SK-N-MC (cell line): Measurements from ENCODE around the gene PLXNA4.

Experiments
- EZH2 ChIP-seq: fragments of 200-600 bp; sonication (generic); IDR thresholded peaks from one replicate; pipeline ENCODE4 v1.6.1; 2017; ENCODE audit warnings: antibody characterized with exemption
- FOXP2 ChIP-seq: optimal IDR thresholded peaks from 2 replicates; pipeline ENCODE3; 2011; ENCODE audit warnings: mild to moderate bottlenecking, moderate library complexity; ENCODE audit not compliant: insufficient read depth; ENCODE audit errors: extremely low read length, control extremely low read depth
- POLR2AphosphoS5 ChIP-seq: IDR thresholded peaks from 2 replicates; pipeline ENCODE4 v1.6.1; 2012; ENCODE audit warnings: mild to moderate bottlenecking, low read depth, low read length, borderline replicate concordance

DNA sequence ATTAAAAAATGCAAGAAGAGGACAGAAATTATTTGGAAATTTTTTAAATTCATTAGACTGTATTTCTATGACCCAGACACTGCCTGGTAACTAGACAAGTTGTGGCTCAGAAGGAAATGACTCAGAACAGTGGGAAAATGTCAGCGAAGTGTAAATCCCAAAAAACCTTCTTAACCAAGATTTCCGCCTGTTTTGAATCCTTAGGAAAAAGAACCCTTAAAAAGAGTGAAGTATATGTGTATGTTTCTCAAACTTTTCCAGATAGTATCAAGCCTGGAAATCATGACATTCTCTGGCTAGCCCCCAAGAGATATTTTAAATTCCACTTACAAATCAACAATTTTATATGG, 42.7 kb upstream of the PLXNA4 start:
- TF ChIP-seq EZH2 (no peak), POLR2AphosphoS5 (no peak), FOXP2 (no peak)
